K562 (cell line): ENCODE results near the gene TTLL8. TPM values are rescaled to one million over a fixed set of nuclear protein-coding genes. Genes with fewer than 3 reads are reported as not detected.

Experiments
- CHCHD3 ChIP-seq: fragments of 250-450 bp; sonication (Bioruptor Pico); IDR thresholded peaks from 2 replicates; pipeline ENCODE4 v2.1.2; 2022; ENCODE audit warnings: mild to moderate bottlenecking
- CTBP1 ChIP-seq: fragments of 450-650 bp; IDR thresholded peaks from 2 replicates; pipeline ENCODE4 v1.6.1; 2016; ENCODE audit warnings: borderline replicate concordance
- ESRRA ChIP-seq: fragments of 450-650 bp; IDR thresholded peaks from 2 replicates; pipeline ENCODE4 v1.6.1; 2014; ENCODE audit warnings: low read depth, mild to moderate bottlenecking, moderate library complexity, borderline replicate concordance
- GABPA ChIP-seq: fragments of 200-800 bp; sonication (Bioruptor generic); conservative IDR thresholded peaks from 2 replicates; pipeline ENCODE4 v1.6.1; 2016; ENCODE audit warnings: low read depth, missing genetic modification characterization, missing compliant biosample characterization
- POLR3G ChIP-seq: IDR thresholded peaks from 2 replicates; pipeline ENCODE4 v1.6.1; 2011; ENCODE audit not compliant: insufficient read length, insufficient replicate concordance; ENCODE audit errors: extremely low read depth
- PRDM10 ChIP-seq: fragments of 450-650 bp; IDR thresholded peaks from 2 replicates; pipeline ENCODE4 v1.6.1; 2018; ENCODE audit not compliant: partially characterized antibody
- SLC30A9 ChIP-seq: fragments of 250-450 bp; sonication (Bioruptor Pico); IDR thresholded peaks from 2 replicates; pipeline ENCODE4 v1.8.0; 2022; ENCODE audit warnings: mild to moderate bottlenecking, moderate library complexity
- XRCC3 ChIP-seq: fragments of 450-650 bp; IDR thresholded peaks from 2 replicates; pipeline ENCODE4 v1.6.1; 2017; ENCODE audit warnings: mild to moderate bottlenecking, moderate library complexity
- polyA plus RNA-seq, 8 experiments: library from polyadenylated mRNA; depleted of rRNA in 4 of 8; stranded (reverse) in 5 of 8; unstranded in 3 of 8; fragments of >200 nt; fragmentation: Nextera tagmentation in 2 of 8; fragmentation: Illumina TruSeq in 1 of 8; extraction: Ambion mirVana in 2 of 8; extraction: Trizol in 1 of 8; gene quantifications; 2 replicates each; pipeline versions ENCODE4 v1.2.1 to v1.2.3, GENCODE V29; 2011 to 2014; ENCODE audit warnings: inconsistent platforms in 1 of 8, missing spikeins in 1 of 8
- total RNA-seq, 7 experiments: library from RNA; depleted of rRNA in 6 of 7; stranded (reverse); fragments of >200 nt in 6 of 7; fragmentation: Illumina TruSeq in 2 of 7; extraction: Trizol in 2 of 7; gene quantifications; 2 replicates each; pipeline versions ENCODE4 v1.2.1 to v1.2.3, GENCODE V29; 2011 to 2021; ENCODE audit warnings: low replicate concordance in 1 of 7
- TF ChIP-seq, protein P1 (sequence below): sonication (generic); formaldehyde crosslinking; IDR thresholded peaks from 2 replicates; pipeline ENCODE4 v1.8.0; 2023; ENCODE audit warnings: mild to moderate bottlenecking, missing genetic modification reagents

The TTLL8 gene
- total and polyA plus RNA-seq, 9 of the 15 experiments (the other 6 are each of a cell fraction or from before 2014, with no cell fraction given) = not detected

GRCh38 chr22:50009251-50009650 is 48.8 kb downstream of the TTLL8 start (continued):
- TF ChIP-seq, protein P1, sequence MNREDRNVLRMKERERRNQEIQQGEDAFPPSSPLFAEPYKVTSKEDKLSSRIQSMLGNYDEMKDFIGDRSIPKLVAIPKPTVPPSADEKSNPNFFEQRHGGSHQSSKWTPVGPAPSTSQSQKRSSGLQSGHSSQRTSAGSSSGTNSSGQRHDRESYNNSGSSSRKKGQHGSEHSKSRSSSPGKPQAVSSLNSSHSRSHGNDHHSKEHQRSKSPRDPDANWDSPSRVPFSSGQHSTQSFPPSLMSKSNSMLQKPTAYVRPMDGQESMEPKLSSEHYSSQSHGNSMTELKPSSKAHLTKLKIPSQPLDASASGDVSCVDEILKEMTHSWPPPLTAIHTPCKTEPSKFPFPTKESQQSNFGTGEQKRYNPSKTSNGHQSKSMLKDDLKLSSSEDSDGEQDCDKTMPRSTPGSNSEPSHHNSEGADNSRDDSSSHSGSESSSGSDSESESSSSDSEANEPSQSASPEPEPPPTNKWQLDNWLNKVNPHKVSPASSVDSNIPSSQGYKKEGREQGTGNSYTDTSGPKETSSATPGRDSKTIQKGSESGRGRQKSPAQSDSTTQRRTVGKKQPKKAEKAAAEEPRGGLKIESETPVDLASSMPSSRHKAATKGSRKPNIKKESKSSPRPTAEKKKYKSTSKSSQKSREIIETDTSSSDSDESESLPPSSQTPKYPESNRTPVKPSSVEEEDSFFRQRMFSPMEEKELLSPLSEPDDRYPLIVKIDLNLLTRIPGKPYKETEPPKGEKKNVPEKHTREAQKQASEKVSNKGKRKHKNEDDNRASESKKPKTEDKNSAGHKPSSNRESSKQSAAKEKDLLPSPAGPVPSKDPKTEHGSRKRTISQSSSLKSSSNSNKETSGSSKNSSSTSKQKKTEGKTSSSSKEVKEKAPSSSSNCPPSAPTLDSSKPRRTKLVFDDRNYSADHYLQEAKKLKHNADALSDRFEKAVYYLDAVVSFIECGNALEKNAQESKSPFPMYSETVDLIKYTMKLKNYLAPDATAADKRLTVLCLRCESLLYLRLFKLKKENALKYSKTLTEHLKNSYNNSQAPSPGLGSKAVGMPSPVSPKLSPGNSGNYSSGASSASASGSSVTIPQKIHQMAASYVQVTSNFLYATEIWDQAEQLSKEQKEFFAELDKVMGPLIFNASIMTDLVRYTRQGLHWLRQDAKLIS (CRISPR knock-in tag) = no peak
- TF ChIP-seq GABPA (no peak), ESRRA (no peak), PRDM10 (no peak), CTBP1 (no peak), XRCC3 (no peak), POLR3G (no peak), SLC30A9 (CRISPR knock-in tag) (no peak), CHCHD3 (no peak)
